ENCODE data around the gene FOXL1. TPM values are rescaled to one million over a fixed set of nuclear protein-coding genes. Genes with fewer than 3 reads are reported as not detected.

FOXL1 gene
- total RNA-seq, 1 experiment from 2014 or later: 9.3 TPM

GRCh38 chr16:86533767-86534351 is 44.5 kb upstream of the FOXL1 start:
- ATAC-seq (no peak), DNase-seq (ENCODE audit: low read depth, low spot score) (no peak)
- ChIA-PET CTCF (no interaction called here), POLR2A (interaction anchor here (0.6 kb wide), 1 partner anchor 722 kb away, joined by 4 read pairs; no protein-coding TSS in a partner anchor)
- no peak overlapping the region for H3K4me3 ChIP-seq (ENCODE audit: low read depth in 2 of 2, low read length in 2 of 2)
- no peaks in the 10 kb centered on the region for H3K9me3 ChIP-seq (ENCODE audit: control insufficient read depth, insufficient read depth, low read depth, low read length)
- H3K4me1 ChIP-seq (ENCODE audit: control insufficient read depth, insufficient read depth, low read length): no peaks in the 10 kb centered on the region
- no peaks in the 10 kb centered on the region for H3K27me3 ChIP-seq (ENCODE audit: control insufficient read depth, insufficient read depth, low read length)
- no peaks in the 10 kb centered on the region for H3K36me3 ChIP-seq (ENCODE audit: control insufficient read depth, insufficient read depth, low read length)
- TF ChIP-seq CTCF (IDR thresholded peaks at IDR 0.05): no peak
- TF ChIP-seq SIN3A (IDR thresholded peaks at IDR 0.05; ENCODE audit: borderline replicate concordance, insufficient read depth, low read depth, low read length): no peak
- TF ChIP-seq POLR2AphosphoS5 (IDR thresholded peaks at IDR 0.05; ENCODE audit: low read depth, low read length): no peak
- TF ChIP-seq REST (IDR thresholded peaks at IDR 0.05; ENCODE audit: insufficient read depth in 1 of 2, low read depth in 2 of 2, low read length in 1 of 2): no peak
- TF ChIP-seq TCF7L2 (IDR thresholded peaks at IDR 0.05; ENCODE audit: low read depth, low read length): no peak
- in situ Hi-C loops (cut with HindIII; ENCODE audit: low pct_unique_long_range_greater_than_20kb, low sequenced_read_pairs): no loop called here
- intact Hi-C loops (cut with micrococcal nuclease; ENCODE audit: unreplicated experiment): no loop called here
- H3K27ac ChIP-seq (ENCODE audit: low read length): no peak overlapping the region
- no TSS peak for BruUV-seq (replicated peaks)

- Histone ChIP-seq H3K36me3 (ENCODE audit: control insufficient read depth, insufficient read depth, low read length) (no peaks in the 10 kb centered on the region), H3K9me3 (ENCODE audit: control insufficient read depth, insufficient read depth, low read depth, low read length) (no peaks in the 10 kb centered on the region), H3K27me3 (ENCODE audit: control insufficient read depth, insufficient read depth, low read length) (no peaks in the 10 kb centered on the region), H3K27ac (ENCODE audit: low read length) (no peak overlapping the region), H3K4me3 (ENCODE audit: low read depth in 2 of 2, low read length in 2 of 2) (no peak overlapping the region), H3K4me1 (ENCODE audit: control insufficient read depth, insufficient read depth, low read length) (no peaks in the 10 kb centered on the region)
- in situ Hi-C loops (cut with HindIII; ENCODE audit: low pct_unique_long_range_greater_than_20kb, low sequenced_read_pairs): no loop called here
- intact Hi-C loops (cut with micrococcal nuclease; ENCODE audit: unreplicated experiment): no loop called here
- TF ChIP-seq POLR2AphosphoS5 (IDR thresholded peaks at IDR 0.05; ENCODE audit: low read depth, low read length) (no peak), REST (IDR thresholded peaks at IDR 0.05; ENCODE audit: insufficient read depth in 1 of 2, low read depth in 2 of 2, low read length in 1 of 2) (no peak), TCF7L2 (IDR thresholded peaks at IDR 0.05; ENCODE audit: low read depth, low read length) (no peak), CTCF (IDR thresholded peaks at IDR 0.05) (no peak), SIN3A (IDR thresholded peaks at IDR 0.05; ENCODE audit: borderline replicate concordance, insufficient read depth, low read depth, low read length) (no peak)
- DNase-seq (ENCODE audit: low read depth, low spot score) (no peak), ATAC-seq (no peak)
- ChIA-PET POLR2A (no interaction called here), CTCF (no interaction called here)
- BruUV-seq (replicated peaks): no TSS peak
Observed at GRCh38 chr16:86534779-86535615, 43.4 kb upstream of the FOXL1 start.
